H9 (cell line): ENCODE measurements around the gene TYK2. TPM values are rescaled to one million over a fixed set of nuclear protein-coding genes. Genes with fewer than 3 reads are reported as not detected.

Experiments used
- DNase-seq: peaks from one replicate; pipeline ENCODE4 v3.0.0-alpha.2; 2017
- H2AFZ ChIP-seq: one replicate; pipeline ENCODE4 v1.6.1; 2013; ENCODE audit warnings: mild to moderate bottlenecking, low read length, control low read depth, moderate library complexity
- H2AK5ac ChIP-seq: 2 replicates; pipeline ENCODE4 v1.6.1; 2013; ENCODE audit warnings: low read length, control low read depth, mixed read lengths; ENCODE audit not compliant: insufficient read length
- H2BK120ac ChIP-seq: one replicate; pipeline ENCODE4 v1.6.1; 2013; ENCODE audit warnings: low read depth, mild to moderate bottlenecking, low read length, control low read depth, inconsistent platforms; ENCODE audit not compliant: poor library complexity, severe bottlenecking
- H2BK12ac ChIP-seq: 2 replicates; pipeline ENCODE4 v1.6.1; 2013; ENCODE audit warnings: low read length, control low read depth, mixed read lengths, low read depth; ENCODE audit not compliant: insufficient read length
- H2BK15ac ChIP-seq: 2 replicates; pipeline ENCODE4 v1.6.1; 2013; ENCODE audit warnings: low read depth, low read length, control low read depth
- H2BK20ac ChIP-seq: one replicate; pipeline ENCODE4 v1.6.1; 2013; ENCODE audit warnings: low read depth, mild to moderate bottlenecking, low read length, control low read depth, inconsistent platforms; ENCODE audit not compliant: poor library complexity, severe bottlenecking
- H2BK5ac ChIP-seq: 2 replicates; pipeline ENCODE4 v1.6.1; 2013; ENCODE audit warnings: low read length, control low read depth, mixed read lengths; ENCODE audit not compliant: insufficient read length
- H3K14ac ChIP-seq: 2 replicates; pipeline ENCODE4 v1.6.1; 2013; ENCODE audit warnings: low read length, control low read depth; ENCODE audit not compliant: insufficient read depth
- H3K18ac ChIP-seq: 2 replicates; pipeline ENCODE4 v1.6.1; 2013; ENCODE audit warnings: low read depth, mild to moderate bottlenecking, mixed read lengths, low read length, control low read depth; ENCODE audit not compliant: insufficient read length
- H3K23ac ChIP-seq: 2 replicates; pipeline ENCODE4 v1.6.1; 2013; ENCODE audit warnings: low read length, control low read depth, mixed read lengths, low read depth; ENCODE audit not compliant: insufficient read length
- H3K23me2 ChIP-seq: 2 replicates; pipeline ENCODE4 v1.6.1; 2013; ENCODE audit warnings: low read depth, mild to moderate bottlenecking, mixed read lengths, low read length, control low read depth; ENCODE audit not compliant: insufficient read length, poor library complexity, severe bottlenecking
- H3K27ac ChIP-seq: 2 replicates; pipeline ENCODE4 v1.5.1; 2013; ENCODE audit warnings: low read length, control low read depth, mixed read lengths, low read depth; ENCODE audit not compliant: insufficient read length
- H3K27me3 ChIP-seq: 2 replicates; pipeline ENCODE4 v1.6.1; 2013; ENCODE audit warnings: low read length, control low read depth, inconsistent platforms; ENCODE audit not compliant: insufficient read depth
- H3K4ac ChIP-seq: 2 replicates; pipeline ENCODE4 v1.6.1; 2013; ENCODE audit warnings: low read depth, mild to moderate bottlenecking, control low read depth, inconsistent platforms, low read length, moderate library complexity
- H3K4me1 ChIP-seq: 2 replicates; pipeline ENCODE4 v1.6.1; 2013; ENCODE audit warnings: low read length, control low read depth, inconsistent platforms; ENCODE audit not compliant: insufficient read depth
- H3K4me2 ChIP-seq: 2 replicates; pipeline ENCODE4 v1.6.1; 2013; ENCODE audit warnings: low read length, control low read depth, mixed read lengths; ENCODE audit not compliant: insufficient read length, insufficient read depth
- H3K56ac ChIP-seq: 2 replicates; pipeline ENCODE4 v1.6.1; 2013; ENCODE audit warnings: low read depth, mild to moderate bottlenecking, mixed read lengths, low read length, control low read depth; ENCODE audit not compliant: insufficient read length
- H3K79me1 ChIP-seq: 2 replicates; pipeline ENCODE4 v1.6.1; 2013; ENCODE audit warnings: low read depth, mild to moderate bottlenecking, moderate library complexity, low read length, control low read depth, inconsistent platforms; ENCODE audit not compliant: insufficient read depth, poor library complexity, severe bottlenecking
- H3K79me2 ChIP-seq: 2 replicates; pipeline ENCODE4 v1.6.1; 2013; ENCODE audit warnings: low read length, control low read depth, inconsistent platforms; ENCODE audit not compliant: insufficient read depth
- H3K9ac ChIP-seq: 2 replicates; pipeline ENCODE4 v1.6.1; 2013; ENCODE audit warnings: low read length, control low read depth, mixed read lengths; ENCODE audit not compliant: insufficient read length; ENCODE audit errors: extremely low read depth
- H3K9me3 ChIP-seq: one replicate; pipeline ENCODE4 v1.6.1; 2013; ENCODE audit warnings: low read depth, low read length, inconsistent platforms; ENCODE audit not compliant: control insufficient read depth
- H3T11ph ChIP-seq: one replicate; pipeline ENCODE4 v1.6.1; 2013; ENCODE audit warnings: mild to moderate bottlenecking, low read length, control low read depth, inconsistent platforms
- H4K20me1 ChIP-seq: one replicate; pipeline ENCODE4 v1.6.1; 2013; ENCODE audit not compliant: control insufficient read depth, insufficient read length, insufficient read depth
- H4K5ac ChIP-seq: 2 replicates; pipeline ENCODE4 v1.6.1; 2013; ENCODE audit warnings: low read depth, mild to moderate bottlenecking, mixed read lengths, low read length, control low read depth; ENCODE audit not compliant: insufficient read length
- H4K8ac ChIP-seq: replicated peaks from 2 replicates; pipeline ENCODE4 v1.6.1; 2013; ENCODE audit warnings: low read length, control low read depth, mixed read lengths, low read depth; ENCODE audit not compliant: insufficient read length
- H4K91ac ChIP-seq: 2 replicates; pipeline ENCODE4 v1.6.1; 2013; ENCODE audit warnings: low read depth, mild to moderate bottlenecking, moderate library complexity, mixed read lengths, low read length, control low read depth; ENCODE audit not compliant: insufficient read length
- H3K27ac Mint-ChIP-seq, 3 experiments: 2 replicates in 2 of 3; 3 replicates in 1 of 3; pipeline ENCODE4 v1.8.0; 2020 to 2021; ENCODE audit warnings: mixed read lengths in 3 of 3, mild to moderate bottlenecking in 1 of 3, moderate library complexity in 1 of 3
- H3K27me3 Mint-ChIP-seq: 2 replicates; pipeline ENCODE4 v1.8.0; 2021; ENCODE audit warnings: low read depth, mild to moderate bottlenecking, moderate library complexity, mixed read lengths
- H3K36me3 Mint-ChIP-seq, 3 experiments: 2 replicates in 2 of 3; 3 replicates in 1 of 3; pipeline ENCODE4 v1.8.0; 2020 to 2021; ENCODE audit warnings: low read depth in 3 of 3, mixed read lengths in 3 of 3; ENCODE audit not compliant: insufficient read depth in 1 of 3
- H3K4me1 Mint-ChIP-seq, 2 experiments: 2 replicates each; pipeline ENCODE4 v1.8.0; 2020; ENCODE audit warnings: mixed read lengths in 2 of 2
- H3K4me3 Mint-ChIP-seq, 2 experiments: 2 replicates in 1 of 2; 3 replicates in 1 of 2; pipeline ENCODE4 v1.8.0; 2020 to 2021; ENCODE audit warnings: mild to moderate bottlenecking in 2 of 2, mixed read lengths in 2 of 2, moderate library complexity in 1 of 2
- H3K9me3 Mint-ChIP-seq, 2 experiments: 2 replicates in 1 of 2; 3 replicates in 1 of 2; pipeline ENCODE4 v1.8.0; 2020; ENCODE audit warnings: mild to moderate bottlenecking in 2 of 2, mixed read lengths in 2 of 2, moderate library complexity in 1 of 2
- WGBS: extraction: QIAGEN DNeasy Blood & Tissue Kit; methylation state at CpG from one replicate; pipeline ENCODE4 v1.1.7; 2013; ENCODE audit warnings: missing lambda C conversion rate, low lambda C conversion rate, mixed read lengths; ENCODE audit not compliant: insufficient read length; ENCODE audit errors: extremely low coverage; 5-methylcytosine and 5-hydroxymethylcytosine counted together
- total RNA-seq: library from RNA; stranded (reverse); gene quantifications from 2 replicates; pipeline ENCODE4 v1.2.1, GENCODE V29; 2021
- TF ChIP-seq, protein P1 (sequence below): fragments of 200-600 bp; sonication (generic); conservative IDR thresholded peaks from 3 replicates; pipeline ENCODE4 v1.8.0; 2021; ENCODE audit warnings: antibody characterized with exemption, mild to moderate bottlenecking

Gene TYK2
- total RNA-seq, 1 experiment from 2014 or later = 61.4 TPM

DNA sequence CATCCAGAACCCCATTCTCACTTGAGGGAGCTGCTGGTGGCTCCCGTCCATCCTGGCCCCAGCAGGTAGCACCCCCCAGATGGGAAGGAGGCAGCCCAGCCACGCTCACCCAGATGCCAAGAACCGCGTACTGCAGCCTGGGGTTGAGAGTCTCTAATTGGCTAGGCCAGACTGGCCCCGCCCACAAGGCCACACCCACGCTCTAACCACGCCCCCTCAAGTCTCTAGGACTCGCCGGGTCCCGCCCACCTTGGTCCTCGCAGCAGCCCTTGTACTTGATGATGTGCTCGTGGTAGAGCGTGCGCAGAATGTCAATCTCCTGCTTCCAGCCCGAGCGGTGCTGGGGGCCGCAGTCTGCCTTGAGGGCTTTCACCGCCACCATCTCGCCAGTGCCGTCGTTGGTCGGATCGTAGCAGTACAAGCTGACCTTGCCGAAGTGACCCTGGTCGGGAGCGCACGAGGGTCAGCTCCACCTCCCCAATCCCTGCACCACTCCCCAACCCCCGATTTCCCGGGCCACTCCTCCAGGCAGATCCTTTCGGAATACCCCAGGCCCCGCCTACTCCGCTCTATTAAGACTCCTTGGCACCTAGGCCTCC, 26.5 kb downstream of the TYK2 start:
- Histone ChIP-seq H3K14ac (no peak overlapping the region), H2BK12ac (no peak overlapping the region), H3K27me3 (no peaks in the 10 kb centered on the region), H3K9me3 (no peaks in the 10 kb centered on the region), H3K23ac (no peak overlapping the region), H3K27ac (no peak overlapping the region), H3K56ac (no peak overlapping the region), H2BK15ac (no peak overlapping the region), H3T11ph (no peak overlapping the region), H3K79me2 (no peaks in the 10 kb centered on the region), H4K8ac (no peak overlapping the region), H4K91ac (no peak overlapping the region), H3K4me2 (peak overlapping the region; percentile 73), H4K5ac (no peak overlapping the region), H3K18ac (no peak overlapping the region), H2BK5ac (no peak overlapping the region), H2AK5ac (no peak overlapping the region), H3K4ac (no peak overlapping the region), H3K79me1 (no peaks in the 10 kb centered on the region), H2BK20ac (no peak overlapping the region), H4K20me1 (no peaks in the 10 kb centered on the region), H3K9ac (no peak overlapping the region), H3K4me1 (no peaks in the 10 kb centered on the region), H2AFZ (no peak overlapping the region), H3K23me2 (peaks cover 10% of the 10 kb centered on the region), H2BK120ac (no peak overlapping the region)
- TF ChIP-seq, protein P1, sequence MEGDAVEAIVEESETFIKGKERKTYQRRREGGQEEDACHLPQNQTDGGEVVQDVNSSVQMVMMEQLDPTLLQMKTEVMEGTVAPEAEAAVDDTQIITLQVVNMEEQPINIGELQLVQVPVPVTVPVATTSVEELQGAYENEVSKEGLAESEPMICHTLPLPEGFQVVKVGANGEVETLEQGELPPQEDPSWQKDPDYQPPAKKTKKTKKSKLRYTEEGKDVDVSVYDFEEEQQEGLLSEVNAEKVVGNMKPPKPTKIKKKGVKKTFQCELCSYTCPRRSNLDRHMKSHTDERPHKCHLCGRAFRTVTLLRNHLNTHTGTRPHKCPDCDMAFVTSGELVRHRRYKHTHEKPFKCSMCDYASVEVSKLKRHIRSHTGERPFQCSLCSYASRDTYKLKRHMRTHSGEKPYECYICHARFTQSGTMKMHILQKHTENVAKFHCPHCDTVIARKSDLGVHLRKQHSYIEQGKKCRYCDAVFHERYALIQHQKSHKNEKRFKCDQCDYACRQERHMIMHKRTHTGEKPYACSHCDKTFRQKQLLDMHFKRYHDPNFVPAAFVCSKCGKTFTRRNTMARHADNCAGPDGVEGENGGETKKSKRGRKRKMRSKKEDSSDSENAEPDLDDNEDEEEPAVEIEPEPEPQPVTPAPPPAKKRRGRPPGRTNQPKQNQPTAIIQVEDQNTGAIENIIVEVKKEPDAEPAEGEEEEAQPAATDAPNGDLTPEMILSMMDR = no peak
- peak overlapping the region; percentile 68 to 87 for H3K4me3 Mint-ChIP-seq
- no peaks in the 10 kb centered on the region for H3K9me3 Mint-ChIP-seq
- peaks cover 5 to 33% (median 17%) of the 10 kb centered on the region in 3 experiments; a peak in 6 of 7 replicates for H3K36me3 Mint-ChIP-seq
- peak; percentile 99 for DNase-seq
- H3K27ac Mint-ChIP-seq = peak overlapping the region; percentile 87 to 97 (median 96)
- H3K27me3 Mint-ChIP-seq = no peaks in the 10 kb centered on the region; the same call in 1 of the 2 replicates
- peaks cover 17 to 18% of the 10 kb centered on the region in 2 experiments for H3K4me1 Mint-ChIP-seq
- WGBS = no CpG with 5 or more reads among the region's 32 CpGs
